HG03060 (cell line): ENCODE data around the gene SERAC1.
"Not testable (repeated sequence)": the region's sequence is repeated elsewhere in the genome, so short reads cannot be mapped to it uniquely, and the experiment has no call there.

Experiments used
- ATAC-seq: cut with Tn5 transposase; IDR thresholded peaks from one replicate; pipeline ENCODE4 v1.9.1; 2021; ENCODE audit warnings: low read depth, moderate number of reproducible peaks; ENCODE audit not compliant: unreplicated experiment

SERAC1 gene

DNA sequence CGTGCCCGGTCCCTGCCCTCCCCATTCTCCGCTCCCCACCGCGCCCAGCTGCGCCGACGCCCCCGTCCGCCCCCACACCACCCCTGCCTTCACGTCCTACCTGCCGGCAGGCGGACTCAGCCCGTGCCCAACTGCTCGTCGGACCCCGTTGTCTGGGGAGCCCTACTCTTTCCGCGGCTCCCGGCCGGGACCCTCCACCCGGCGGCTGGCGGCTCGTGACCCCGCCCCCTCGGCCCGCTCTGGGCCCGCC, at the start of gene SERAC1:
Gene SERAC1 (minus strand): TSS at position 223 of the 250 bp plus-strand sequence. CDS start 9,899 bp downstream, outside the sequence.
- ATAC-seq = no peak

DNA sequence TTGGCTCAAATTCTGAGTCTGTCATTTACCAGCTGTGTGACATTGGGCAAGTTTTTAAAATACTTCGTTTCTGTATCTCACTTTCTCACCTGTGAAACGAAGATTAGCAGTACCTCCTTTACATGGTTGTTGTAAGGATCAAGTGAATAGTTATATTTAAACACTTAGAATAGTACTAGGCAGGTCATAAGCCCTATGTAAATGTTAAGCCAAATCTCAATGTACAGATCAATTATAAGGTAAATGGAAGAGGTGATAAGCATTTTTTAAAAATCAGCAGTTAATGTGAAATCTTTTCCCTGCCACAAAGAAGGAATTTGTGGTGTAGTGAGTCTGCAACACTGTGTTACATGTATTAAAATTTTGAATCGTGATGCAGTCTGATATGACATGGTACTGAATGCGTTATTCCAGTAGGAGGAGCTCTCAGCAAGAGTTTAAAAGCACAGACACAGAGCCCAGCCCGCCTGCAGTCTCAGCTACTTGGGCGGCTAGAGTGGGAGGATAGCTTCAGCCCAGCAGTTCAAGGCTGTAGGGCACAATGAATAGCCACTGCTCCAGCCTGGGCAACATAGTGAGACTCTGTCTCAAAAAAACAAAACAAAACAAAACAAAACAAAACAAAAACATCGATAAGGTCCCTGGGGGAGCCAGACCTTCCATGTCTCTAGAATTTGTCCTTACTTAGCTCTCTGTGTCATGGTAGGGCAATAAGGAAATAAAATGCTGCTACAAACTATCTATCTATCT, 46.0 kb upstream of the SERAC1 start:
- peak; percentile 65 for ATAC-seq

DNA sequence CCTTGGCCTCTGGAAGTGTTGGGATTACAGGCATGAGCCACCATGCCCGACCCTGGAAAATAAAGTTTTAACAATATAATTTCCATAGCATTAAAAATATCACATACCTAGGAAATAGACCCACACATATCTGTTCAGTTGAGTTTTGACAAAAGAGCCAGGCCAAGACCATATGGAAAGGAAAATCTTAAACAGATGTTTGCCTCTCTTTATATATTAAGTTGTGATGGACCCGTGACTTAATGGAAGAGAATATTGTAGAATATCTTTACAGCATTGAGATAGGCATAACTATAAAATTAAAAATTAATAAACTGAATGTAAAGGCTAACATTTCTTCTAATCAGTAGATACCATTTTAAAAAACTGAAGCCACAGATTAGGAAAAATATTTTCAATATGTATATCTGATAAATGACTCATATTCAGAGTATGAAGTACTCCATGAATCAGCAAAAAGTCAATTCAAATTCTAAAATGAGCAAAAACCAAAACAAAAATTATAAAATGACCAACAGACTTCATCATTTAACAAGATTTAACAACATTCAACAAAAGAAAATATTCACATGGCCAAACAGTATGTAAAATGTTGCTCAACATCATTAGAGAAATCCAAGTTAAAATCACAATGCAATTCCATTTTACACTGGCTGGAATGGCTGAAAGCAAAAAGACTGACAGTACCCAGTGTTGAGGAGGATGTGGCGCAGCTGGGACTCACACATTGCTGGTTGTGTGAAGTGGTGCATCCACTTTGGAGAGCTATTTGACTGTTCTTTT, 43.4 kb upstream of the SERAC1 start:
- ATAC-seq = no peak

GRCh38 chr6:158209582-158210333, 41.7 kb upstream of the SERAC1 start:
- ATAC-seq = not testable (repeated sequence)

- not testable (repeated sequence) for ATAC-seq
Measured at GRCh38 chr6:158208226-158209030, 40.4 kb upstream of the SERAC1 start.

- ATAC-seq = peak; percentile 95
Measured at GRCh38 chr6:158207422-158207788, 39.3 kb upstream of the SERAC1 start.

GRCh38 chr6:158206740-158207421, 38.8 kb upstream of the SERAC1 start:
- no peak for ATAC-seq

- no peak for ATAC-seq
Measured at GRCh38 chr6:158205169-158205944, 37.3 kb upstream of the SERAC1 start.

GRCh38 chr6:158198461-158198860, 30.4 kb upstream of the SERAC1 start:
- ATAC-seq = no peak

DNA sequence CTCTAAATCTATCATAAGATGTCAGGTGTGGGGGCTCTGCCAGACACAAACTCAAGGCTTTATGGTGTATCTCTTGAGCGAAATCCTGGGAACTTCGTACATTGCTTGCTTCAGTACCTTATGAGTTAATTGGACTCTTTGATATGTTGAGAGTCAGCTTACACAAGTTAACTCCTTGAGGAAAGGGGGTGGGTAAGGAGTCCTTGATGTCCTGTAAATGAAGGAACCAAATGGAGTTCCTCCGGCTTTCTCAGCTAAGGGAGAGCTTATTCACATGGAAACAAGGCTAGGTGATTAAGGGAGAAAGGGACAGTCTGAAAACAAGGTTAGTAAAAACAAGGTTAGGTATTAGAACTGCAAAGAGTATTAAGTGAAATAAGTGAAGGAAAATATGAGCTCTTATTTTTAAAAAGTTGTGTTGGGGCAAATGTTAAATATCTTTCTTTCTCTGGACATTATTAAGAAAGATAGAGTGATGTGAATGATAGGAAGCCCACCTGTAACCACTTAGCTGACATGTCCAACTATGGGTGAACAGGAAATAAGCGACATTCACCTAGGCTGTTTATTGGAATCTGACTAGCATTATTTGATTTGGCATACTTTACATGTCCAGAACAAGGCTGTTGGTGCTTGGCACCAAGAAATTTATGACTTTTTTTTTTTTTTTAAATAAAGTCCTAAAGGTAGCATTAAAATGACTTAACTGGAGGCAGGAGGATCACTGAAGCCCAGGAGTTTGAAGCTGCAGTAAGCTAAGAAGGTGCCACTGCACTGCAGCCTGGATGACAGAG, 26.6 kb upstream of the SERAC1 start:
- no peak for ATAC-seq

GRCh38 chr6:158191761-158192160, 23.7 kb upstream of the SERAC1 start:
- ATAC-seq = no peak

- ATAC-seq = no peak
Measured at GRCh38 chr6:158191032-158191431, 23.0 kb upstream of the SERAC1 start.

DNA sequence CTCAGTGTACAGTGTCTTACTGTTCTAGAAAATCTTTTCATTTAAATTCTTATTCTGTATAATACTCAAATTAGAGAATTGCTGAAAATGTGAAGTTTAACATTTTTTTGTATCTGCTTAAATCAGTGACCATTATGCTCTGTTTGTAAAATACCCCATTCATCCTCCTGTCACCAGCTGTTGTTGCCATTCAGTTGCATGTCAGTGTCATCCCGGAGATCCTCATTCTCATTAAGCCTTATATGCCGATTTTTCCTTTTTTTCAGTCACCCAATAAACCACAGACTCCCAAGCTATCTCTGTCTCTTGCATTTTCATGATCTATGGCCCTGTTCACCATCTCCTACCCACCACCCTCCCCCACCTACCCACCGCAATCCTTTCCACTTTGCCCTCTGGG, 20.5 kb upstream of the SERAC1 start:
- no peak for ATAC-seq

GRCh38 chr6:158185729-158186456, 17.8 kb upstream of the SERAC1 start:
- no peak for ATAC-seq

DNA sequence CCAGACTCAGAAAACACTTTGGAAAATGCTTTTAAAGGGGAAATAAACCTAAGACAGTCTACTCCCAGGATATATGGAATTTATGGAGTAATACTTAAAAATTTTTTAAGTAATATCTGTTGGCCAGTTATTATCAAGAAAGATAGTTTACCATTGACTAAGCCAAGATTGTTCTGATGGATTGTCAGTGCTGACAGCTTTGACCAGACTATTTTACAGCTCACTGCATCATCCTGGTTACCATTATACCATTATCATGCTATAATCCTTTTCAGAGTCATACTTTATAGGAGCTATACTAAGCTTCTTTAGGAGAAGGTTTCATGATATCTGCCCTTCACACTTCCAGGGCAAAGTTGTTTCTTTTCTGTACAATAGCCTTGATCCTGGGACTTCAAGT, 16.5 kb upstream of the SERAC1 start:
- ATAC-seq = no peak

GRCh38 chr6:158183174-158183972, 15.3 kb upstream of the SERAC1 start:
- ATAC-seq = not testable (repeated sequence)

GRCh38 chr6:158177712-158178111, 9.7 kb upstream of the SERAC1 start:
- ATAC-seq = not testable (repeated sequence)
